OCI-LY7 (cell line): ENCODE data around the gene PEX14. TPM values are rescaled to one million over a fixed set of nuclear protein-coding genes. Genes with fewer than 3 reads are reported as not detected.

ENCODE experiments used
- BruUV-seq: library from RNA; stranded (reverse); fragments of 400-500 nt; replicated peaks from 2 replicates; lab custom pipeline; 2021; lab: Mats Ljungman, UMichigan
- CTCF ChIA-PET: fragments of 300-600 bp; sonication (Branson Sonifier 250); formaldehyde crosslinking; loops from one replicate; lab custom pipeline; 2022; ENCODE audit warnings: antibody characterized with exemption; ENCODE audit not compliant: unreplicated experiment; lab: Charles Lee
- POLR2A ChIA-PET: fragments of 300-600 bp; sonication (Branson Sonifier 250); formaldehyde crosslinking; loops from one replicate; lab custom pipeline; 2022; ENCODE audit warnings: antibody characterized with exemption; lab: Charles Lee
- DNase-seq: peaks from one replicate; pipeline ENCODE4 v3.0.0-alpha.2; 2015; ENCODE audit warnings: low spot score
- H2AFZ ChIP-seq: fragments of 200-600 bp; sonication (generic), shearing (Covaris generic); 2 replicates; pipeline ENCODE4 v1.6.1; 2014; ENCODE audit warnings: mild to moderate bottlenecking, antibody characterized with exemption, low read length, moderate library complexity
- H3K27ac ChIP-seq: fragments of 200-600 bp; sonication (generic); 2 replicates; pipeline ENCODE4 v1.5.1; 2014; ENCODE audit warnings: mixed run types, low read depth, mild to moderate bottlenecking, moderate library complexity, low read length, inconsistent platforms; ENCODE audit not compliant: poor library complexity, severe bottlenecking
- H3K36me3 ChIP-seq: fragments of 200-600 bp; sonication (generic); 2 replicates; pipeline ENCODE4 v1.6.1; 2014; ENCODE audit warnings: mild to moderate bottlenecking, antibody characterized with exemption, low read length, moderate library complexity, mixed read lengths; ENCODE audit not compliant: insufficient read depth
- H3K4me1 ChIP-seq: fragments of 200-600 bp; sonication (generic); 2 replicates; pipeline ENCODE4 v1.5.1; 2014; ENCODE audit warnings: mild to moderate bottlenecking, low read length; ENCODE audit not compliant: insufficient read depth, poor library complexity, severe bottlenecking
- H3K4me2 ChIP-seq: fragments of 200-600 bp; sonication (generic); 2 replicates; pipeline ENCODE4 v1.6.1; 2014; ENCODE audit warnings: mild to moderate bottlenecking, low read length
- H3K4me3 ChIP-seq: fragments of 200-600 bp; sonication (generic); 2 replicates; pipeline ENCODE4 v1.5.1; 2014; ENCODE audit warnings: mild to moderate bottlenecking, low read depth, low read length; ENCODE audit not compliant: poor library complexity, severe bottlenecking
- H3K79me2 ChIP-seq: fragments of 200-600 bp; sonication (generic); 2 replicates; pipeline ENCODE4 v1.6.1; 2016; ENCODE audit warnings: low read depth, mild to moderate bottlenecking, low read length, moderate library complexity, mixed read lengths; ENCODE audit not compliant: insufficient read depth
- H3K9me2 ChIP-seq: fragments of 200-600 bp; sonication (generic); 2 replicates; pipeline ENCODE4 v1.6.1; 2016; ENCODE audit warnings: mild to moderate bottlenecking, low read length, mixed read lengths; ENCODE audit not compliant: insufficient read depth
- H3K9me3 ChIP-seq: fragments of 200-600 bp; sonication (generic); 2 replicates; pipeline ENCODE4 v1.6.1; 2014; ENCODE audit warnings: mild to moderate bottlenecking, mixed run types, low read length, mixed read lengths
- H4K20me1 ChIP-seq: fragments of 200-600 bp; sonication (generic); 2 replicates; pipeline ENCODE4 v1.6.1; 2014; ENCODE audit warnings: mild to moderate bottlenecking, antibody characterized with exemption, low read length, moderate library complexity, mixed read lengths; ENCODE audit not compliant: insufficient read depth
- EZH2phosphoT487 ChIP-seq: fragments of 200-600 bp; sonication (generic); IDR thresholded peaks from 2 replicates; pipeline ENCODE4 v1.6.1; 2018; ENCODE audit warnings: low read depth, borderline replicate concordance, mild to moderate bottlenecking, mixed run types, antibody characterized with exemption, low read length, moderate library complexity, mixed read lengths
- intact Hi-C: fragments of 100-400 bp; cut with micrococcal nuclease; formaldehyde crosslinking; loops from one replicate; pipeline ENCODE4 v1.10.0; 2022; ENCODE audit not compliant: unreplicated experiment
- total RNA-seq, 2 experiments: library from RNA; depleted of rRNA in 1 of 2; stranded (reverse); fragments of >200 nt in 1 of 2; shearing (Covaris generic) in 1 of 2; gene quantifications; 2 replicates each; pipeline ENCODE4 v1.2.3, GENCODE V29; 2014 to 2022
- TF ChIP-seq, protein P1 (sequence below): fragments of 200-600 bp; sonication (generic); conservative IDR thresholded peaks from 2 replicates; pipeline ENCODE4 v1.5.1; 2014; ENCODE audit warnings: mild to moderate bottlenecking, antibody characterized with exemption, low read length, moderate library complexity, mixed read lengths

PEX14 gene
- total RNA-seq, 2 experiments from 2014 or later = 14.6 to 24.3 TPM

GRCh38 chr1:10616696-10617095 is 141.9 kb downstream of the PEX14 start:
- Histone ChIP-seq H3K4me1 (no peaks in the 10 kb centered on the region), H3K27ac (no peak overlapping the region), H2AFZ (no peak overlapping the region), H3K4me2 (no peak overlapping the region), H3K9me2 (no peaks in the 10 kb centered on the region), H3K36me3 (no peaks in the 10 kb centered on the region), H3K9me3 (no peaks in the 10 kb centered on the region), H3K4me3 (no peak overlapping the region), H3K79me2 (no peaks in the 10 kb centered on the region), H4K20me1 (no peaks in the 10 kb centered on the region)
- POLR2A ChIA-PET = no interaction called here
- TF ChIP-seq, protein P1, sequence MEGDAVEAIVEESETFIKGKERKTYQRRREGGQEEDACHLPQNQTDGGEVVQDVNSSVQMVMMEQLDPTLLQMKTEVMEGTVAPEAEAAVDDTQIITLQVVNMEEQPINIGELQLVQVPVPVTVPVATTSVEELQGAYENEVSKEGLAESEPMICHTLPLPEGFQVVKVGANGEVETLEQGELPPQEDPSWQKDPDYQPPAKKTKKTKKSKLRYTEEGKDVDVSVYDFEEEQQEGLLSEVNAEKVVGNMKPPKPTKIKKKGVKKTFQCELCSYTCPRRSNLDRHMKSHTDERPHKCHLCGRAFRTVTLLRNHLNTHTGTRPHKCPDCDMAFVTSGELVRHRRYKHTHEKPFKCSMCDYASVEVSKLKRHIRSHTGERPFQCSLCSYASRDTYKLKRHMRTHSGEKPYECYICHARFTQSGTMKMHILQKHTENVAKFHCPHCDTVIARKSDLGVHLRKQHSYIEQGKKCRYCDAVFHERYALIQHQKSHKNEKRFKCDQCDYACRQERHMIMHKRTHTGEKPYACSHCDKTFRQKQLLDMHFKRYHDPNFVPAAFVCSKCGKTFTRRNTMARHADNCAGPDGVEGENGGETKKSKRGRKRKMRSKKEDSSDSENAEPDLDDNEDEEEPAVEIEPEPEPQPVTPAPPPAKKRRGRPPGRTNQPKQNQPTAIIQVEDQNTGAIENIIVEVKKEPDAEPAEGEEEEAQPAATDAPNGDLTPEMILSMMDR = no peak
- no peak for TF ChIP-seq EZH2phosphoT487
- intact Hi-C loops = no loop called here
- DNase-seq = no peak
- BruUV-seq = no TSS peak
- CTCF ChIA-PET = no interaction called here

DNA sequence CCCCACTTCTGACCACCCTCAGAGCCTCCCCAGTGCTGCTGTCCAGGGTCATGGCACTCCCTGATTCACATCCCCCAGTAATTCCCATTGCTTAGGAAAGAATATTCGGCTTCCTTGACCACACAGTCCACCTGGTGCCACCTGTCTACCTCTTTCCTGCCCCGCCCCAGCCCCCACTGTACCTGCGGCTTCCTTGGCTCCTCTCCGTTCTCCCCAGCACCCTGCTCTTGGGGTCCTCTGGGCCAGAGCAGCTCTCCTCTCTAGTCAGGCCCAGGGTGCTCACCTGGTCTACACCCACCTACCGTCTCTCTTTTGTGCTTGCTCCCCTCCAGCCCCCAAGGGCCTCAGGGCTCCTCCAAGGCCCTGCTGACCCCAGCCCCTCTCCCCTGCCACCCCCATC is 142.6 kb downstream of the PEX14 start:
- Histone ChIP-seq H4K20me1 (no peaks in the 10 kb centered on the region), H3K4me1 (no peaks in the 10 kb centered on the region), H3K9me3 (no peaks in the 10 kb centered on the region), H3K9me2 (no peaks in the 10 kb centered on the region), H3K36me3 (no peaks in the 10 kb centered on the region), H3K4me3 (no peak overlapping the region), H3K79me2 (no peaks in the 10 kb centered on the region), H2AFZ (no peak overlapping the region), H3K27ac (no peak overlapping the region), H3K4me2 (no peak overlapping the region)
- no peak for DNase-seq
- intact Hi-C loops = no loop called here
- TF ChIP-seq EZH2phosphoT487 = no peak
- TF ChIP-seq, protein P1 = no peak
- ChIA-PET POLR2A (no interaction called here), CTCF (no interaction called here)
- BruUV-seq = no TSS peak

DNA sequence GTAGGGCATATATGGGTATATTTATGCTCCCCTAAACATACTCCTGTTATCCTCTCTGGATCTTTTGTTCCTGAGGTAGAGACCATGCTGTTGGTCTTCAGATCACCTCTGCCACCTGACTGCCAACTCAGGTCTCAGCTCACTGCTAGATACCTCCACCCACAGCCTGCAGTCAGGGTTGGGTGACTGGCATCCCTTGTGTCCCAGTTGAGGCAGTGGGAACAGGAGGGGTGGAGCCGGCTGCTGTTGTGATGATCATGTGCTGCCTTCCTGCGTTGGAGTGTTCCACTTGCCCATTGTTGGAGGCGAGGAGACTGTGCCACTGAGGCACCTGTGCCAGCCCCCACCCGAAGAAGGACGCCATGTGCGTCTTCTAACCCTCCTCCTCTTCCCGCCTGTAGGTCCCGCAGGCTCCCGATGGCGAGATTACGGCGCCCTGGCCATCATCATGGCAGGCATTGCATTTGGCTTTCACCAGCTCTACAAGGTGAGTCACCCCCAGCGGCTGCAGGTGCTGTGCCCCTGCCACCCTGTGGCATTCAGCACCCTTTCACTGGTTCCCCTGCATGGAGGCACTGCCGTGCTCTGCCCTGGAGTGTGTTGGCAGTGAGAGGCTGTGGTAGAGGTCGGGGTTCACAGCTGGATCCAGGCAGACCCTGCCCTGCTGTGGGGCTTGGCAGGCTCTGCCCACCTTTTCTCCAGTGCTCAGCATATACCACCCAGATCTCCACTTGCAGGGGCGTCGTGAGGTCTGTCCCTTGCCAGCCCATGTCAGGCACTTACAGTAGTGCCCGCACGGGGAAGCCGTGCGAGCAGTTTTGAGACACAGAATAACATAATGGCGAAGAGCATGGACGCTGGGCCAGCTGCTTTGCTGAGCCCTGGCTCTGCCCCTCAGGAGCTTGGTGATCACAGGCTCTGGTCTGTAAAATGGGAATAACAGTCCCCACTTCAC is 143.5 kb downstream of the PEX14 start:
- no peak for TF ChIP-seq EZH2phosphoT487
- TF ChIP-seq, protein P1 = no peak
- no peaks in the 10 kb centered on the region for H3K9me3 ChIP-seq
- no peaks in the 10 kb centered on the region for H3K79me2 ChIP-seq
- intact Hi-C loops = no loop called here
- ChIA-PET CTCF (interaction anchor here (0.6 kb wide), 1 partner anchor 8 kb away, joined by 5 read pairs; no protein-coding TSS in a partner anchor), POLR2A (no interaction called here)
- no peak overlapping the region for H2AFZ ChIP-seq
- H3K4me3 ChIP-seq = no peak overlapping the region
- no peak for DNase-seq
- no peaks in the 10 kb centered on the region for H3K9me2 ChIP-seq
- H3K4me1 ChIP-seq = no peaks in the 10 kb centered on the region
- no peak overlapping the region for H3K4me2 ChIP-seq
- no peak overlapping the region for H3K27ac ChIP-seq
- no peaks in the 10 kb centered on the region for H4K20me1 ChIP-seq
- no peaks in the 10 kb centered on the region for H3K36me3 ChIP-seq
- no TSS peak for BruUV-seq
